Measurements from ENCODE around the gene UPB1. TPM values are rescaled to one million over a fixed set of nuclear protein-coding genes. Genes with fewer than 3 reads are reported as not detected.

Gene UPB1
- total and polyA plus RNA-seq, 4 donors = 7.1 to 115 (median 58.8) TPM

- Histone ChIP-seq H3K27ac (ENCODE audit: low read depth in 1 of 2, low read length in 2 of 2) (no peak overlapping the region), H3K27me3 (ENCODE audit: control insufficient read depth in 4 of 4, insufficient read depth in 4 of 4, low read length in 3 of 4) (no peaks in the 10 kb centered on the region), H3K4me1 (ENCODE audit: control insufficient read depth in 4 of 4, insufficient read depth in 4 of 4, low read length in 3 of 4) (peaks cover 0 to 18% (median 6%) of the 10 kb centered on the region in 4 donors), H3K4me3 (ENCODE audit: low read depth in 1 of 3, low read length in 3 of 3) (no peak overlapping the region), H3K9ac (ENCODE audit: low read depth in 1 of 2, low read length in 2 of 2) (no peak overlapping the region), H3K9me3 (ENCODE audit: control insufficient read depth in 4 of 4, low read length in 3 of 4) (no peaks in the 10 kb centered on the region), H3K36me3 (ENCODE audit: control insufficient read depth in 4 of 4, insufficient read depth in 3 of 4, low read depth in 1 of 4, low read length in 3 of 4) (peaks cover 0 to 12% (median 5%) of the 10 kb centered on the region in 4 donors)
- no peak for DNase-seq (ENCODE audit: low spot score)
- TF ChIP-seq ATF3 (IDR thresholded peaks at IDR 0.05) = no peak
- TF ChIP-seq REST (IDR thresholded peaks at IDR 0.05) = no peak
- TF ChIP-seq NR2F2 (IDR thresholded peaks at IDR 0.05) = peak; percentile 64
- TF ChIP-seq RAD21 (IDR thresholded peaks at IDR 0.05) = peak; percentile 19 to 45
- TF ChIP-seq RXRA (IDR thresholded peaks at IDR 0.05) = no peak
- peak; percentile 47 for TF ChIP-seq SP1 (IDR thresholded peaks at IDR 0.05)
- no peak for TF ChIP-seq JUND (IDR thresholded peaks at IDR 0.05)
- no peak for TF ChIP-seq MAX (IDR thresholded peaks at IDR 0.05)
- no peak for TF ChIP-seq HNF4A (conservative IDR thresholded peaks at IDR 0.05)
- 48% methylated on average over 9 of the region's 9 CpGs for WGBS
Observed at GRCh38 chr22:24455751-24456426, 39.2 kb upstream of the UPB1 start.

DNA sequence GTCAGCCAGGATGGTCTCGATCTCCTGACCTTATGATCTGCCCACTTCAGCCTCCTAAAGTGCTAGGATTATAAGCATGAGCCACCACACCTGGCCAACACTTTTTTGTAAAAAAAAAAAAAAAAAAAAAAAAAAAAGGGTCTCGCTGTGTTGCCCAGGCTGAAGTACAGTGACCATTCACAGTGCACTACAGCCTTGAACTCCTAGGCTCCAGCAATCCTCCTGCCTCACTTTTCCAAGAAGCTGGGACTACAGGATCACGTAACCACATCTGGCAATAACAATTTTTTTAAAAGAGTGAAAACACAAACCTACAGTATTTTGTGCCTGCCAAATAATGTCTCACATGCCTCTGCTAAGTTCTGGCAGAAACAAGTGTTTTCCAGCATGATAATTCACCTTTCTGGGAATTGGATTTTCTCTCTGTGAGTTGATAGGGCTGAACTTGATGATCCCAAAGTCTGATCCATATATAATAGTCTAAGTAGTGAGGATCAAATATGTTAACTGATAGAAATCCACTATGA is 37.2 kb upstream of the UPB1 start:
- no peak overlapping the region for H3K4me3 ChIP-seq (ENCODE audit: low read depth in 1 of 3, low read length in 3 of 3)
- 92% methylated on average over 3 of the region's 3 CpGs for WGBS
- no peak overlapping the region for H3K9ac ChIP-seq (ENCODE audit: low read depth in 1 of 2, low read length in 2 of 2)
- H3K9me3 ChIP-seq (ENCODE audit: control insufficient read depth in 4 of 4, low read length in 3 of 4) = no peaks in the 10 kb centered on the region
- no peak overlapping the region for H3K27ac ChIP-seq (ENCODE audit: low read depth in 1 of 2, low read length in 2 of 2)
- H3K36me3 ChIP-seq (ENCODE audit: control insufficient read depth in 4 of 4, insufficient read depth in 3 of 4, low read depth in 1 of 4, low read length in 3 of 4) = peaks cover 0 to 12% (median 7%) of the 10 kb centered on the region in 4 donors
- no peak for DNase-seq (ENCODE audit: low spot score)
- peaks cover 0 to 18% (median 6%) of the 10 kb centered on the region in 4 donors for H3K4me1 ChIP-seq (ENCODE audit: control insufficient read depth in 4 of 4, insufficient read depth in 4 of 4, low read length in 3 of 4)
- TF ChIP-seq MAX (IDR thresholded peaks at IDR 0.05) (no peak), FOXA2 (IDR thresholded peaks at IDR 0.05) (no peak), SP1 (IDR thresholded peaks at IDR 0.05) (no peak), ATF3 (IDR thresholded peaks at IDR 0.05) (no peak), EGR1 (IDR thresholded peaks at IDR 0.05; ENCODE audit: low read depth in 2 of 2) (no peak), REST (IDR thresholded peaks at IDR 0.05) (no peak), HNF4A (conservative IDR thresholded peaks at IDR 0.05) (no peak), HNF4G (IDR thresholded peaks at IDR 0.05) (no peak), NR2F2 (IDR thresholded peaks at IDR 0.05) (no peak), YY1 (IDR thresholded peaks at IDR 0.05) (no peak), GABPA (IDR thresholded peaks at IDR 0.05 in 1 of 2, conservative IDR thresholded peaks at IDR 0.05 in 1 of 2) (no peak), TAF1 (conservative IDR thresholded peaks at IDR 0.05) (no peak), FOXA1 (IDR thresholded peaks at IDR 0.05) (no peak), RXRA (IDR thresholded peaks at IDR 0.05) (no peak), ZBTB33 (IDR thresholded peaks at IDR 0.05) (no peak), RAD21 (IDR thresholded peaks at IDR 0.05) (no peak), JUND (IDR thresholded peaks at IDR 0.05) (no peak)
- TF ChIP-seq, protein P1, sequence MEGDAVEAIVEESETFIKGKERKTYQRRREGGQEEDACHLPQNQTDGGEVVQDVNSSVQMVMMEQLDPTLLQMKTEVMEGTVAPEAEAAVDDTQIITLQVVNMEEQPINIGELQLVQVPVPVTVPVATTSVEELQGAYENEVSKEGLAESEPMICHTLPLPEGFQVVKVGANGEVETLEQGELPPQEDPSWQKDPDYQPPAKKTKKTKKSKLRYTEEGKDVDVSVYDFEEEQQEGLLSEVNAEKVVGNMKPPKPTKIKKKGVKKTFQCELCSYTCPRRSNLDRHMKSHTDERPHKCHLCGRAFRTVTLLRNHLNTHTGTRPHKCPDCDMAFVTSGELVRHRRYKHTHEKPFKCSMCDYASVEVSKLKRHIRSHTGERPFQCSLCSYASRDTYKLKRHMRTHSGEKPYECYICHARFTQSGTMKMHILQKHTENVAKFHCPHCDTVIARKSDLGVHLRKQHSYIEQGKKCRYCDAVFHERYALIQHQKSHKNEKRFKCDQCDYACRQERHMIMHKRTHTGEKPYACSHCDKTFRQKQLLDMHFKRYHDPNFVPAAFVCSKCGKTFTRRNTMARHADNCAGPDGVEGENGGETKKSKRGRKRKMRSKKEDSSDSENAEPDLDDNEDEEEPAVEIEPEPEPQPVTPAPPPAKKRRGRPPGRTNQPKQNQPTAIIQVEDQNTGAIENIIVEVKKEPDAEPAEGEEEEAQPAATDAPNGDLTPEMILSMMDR (IDR thresholded peaks at IDR 0.05; ENCODE audit: low read depth, low read length, missing input control) = no peak
- H3K27me3 ChIP-seq (ENCODE audit: control insufficient read depth in 4 of 4, insufficient read depth in 4 of 4, low read length in 3 of 4) = no peaks in the 10 kb centered on the region

Measured in liver (tissue), 9 donors.